Tibial nerve (tissue), 4 donors: ENCODE measurements around the gene JAKMIP1. TPM values are rescaled to one million over a fixed set of nuclear protein-coding genes. Genes with fewer than 3 reads are reported as not detected.
A peak's percentile ranks its signal among the peaks of the same experiment; 100 is the strongest.

ENCODE experiments used
- DNase-seq, 2 donors: peaks; one replicate each; pipeline ENCODE4 v3.0.0-alpha.2; 2019; ENCODE audit warnings: low spot score in 2 of 2
- H3K27ac ChIP-seq, 4 donors: fragments of 200-600 bp; sonication (generic) in 3 of 4; one replicate each; pipeline ENCODE4 v1.5.1; 2017 to 2019; ENCODE audit warnings: mild to moderate bottlenecking in 1 of 4
- H3K27me3 ChIP-seq, 2 donors: fragments of 200-600 bp; sonication (generic) in 1 of 2; one replicate each; pipeline versions ENCODE4 v1.5.1 to v1.6.0; 2017 to 2019
- H3K36me3 ChIP-seq, 3 donors: fragments of 200-600 bp; sonication (generic); one replicate each; pipeline ENCODE4 v1.5.1; 2018 to 2019
- H3K4me1 ChIP-seq, 4 donors: fragments of 200-600 bp; sonication (generic) in 3 of 4; one replicate each; pipeline ENCODE4 v1.5.1; 2017 to 2019
- H3K4me3 ChIP-seq, 4 donors: fragments of 200-600 bp; sonication (generic) in 3 of 4; one replicate each; pipeline ENCODE4 v1.5.1; 2017 to 2019; ENCODE audit warnings: mild to moderate bottlenecking in 1 of 4, moderate library complexity in 1 of 4
- H3K9me3 ChIP-seq, 4 donors: fragments of 200-600 bp; sonication (generic) in 3 of 4; one replicate each; pipeline ENCODE4 v1.5.1; 2017 to 2019
- EP300 ChIP-seq, 2 donors: sonication (generic); formaldehyde crosslinking; IDR thresholded peaks; one replicate each; pipeline ENCODE4 v1.6.1; 2017; ENCODE audit warnings: antibody characterized with exemption in 2 of 2, mild to moderate bottlenecking in 1 of 2
- POLR2A ChIP-seq, 2 donors: fragments of 450-650 bp; IDR thresholded peaks; one replicate each; pipeline ENCODE4 v1.6.1; 2017; ENCODE audit warnings: antibody characterized with exemption in 2 of 2, mild to moderate bottlenecking in 2 of 2, moderate library complexity in 2 of 2
- WGBS, 2 donors: methylation state at CpG; one replicate each; pipeline ENCODE4 v1.1.5; 2018; 5-methylcytosine and 5-hydroxymethylcytosine counted together
- total RNA-seq, 4 donors: library from RNA; depleted of rRNA; stranded (reverse); fragments of >200 nt; gene quantifications; one replicate each; pipeline ENCODE4 v1.1.0, GENCODE V29; 2016
- TF ChIP-seq, protein P1 (sequence below), 5 experiments: fragments of 200-600 bp in 3 of 5; fragments of 450-650 bp in 2 of 5; sonication (generic) in 3 of 5; IDR thresholded peaks; one replicate each; pipeline ENCODE4 v1.5.1; 2016 to 2019; ENCODE audit warnings: antibody characterized with exemption in 5 of 5, mild to moderate bottlenecking in 3 of 5, moderate library complexity in 2 of 5

Gene JAKMIP1
- total RNA-seq, 4 donors from 2014 or later, result 0.30 to 2.5 (median 1.2) TPM

DNA sequence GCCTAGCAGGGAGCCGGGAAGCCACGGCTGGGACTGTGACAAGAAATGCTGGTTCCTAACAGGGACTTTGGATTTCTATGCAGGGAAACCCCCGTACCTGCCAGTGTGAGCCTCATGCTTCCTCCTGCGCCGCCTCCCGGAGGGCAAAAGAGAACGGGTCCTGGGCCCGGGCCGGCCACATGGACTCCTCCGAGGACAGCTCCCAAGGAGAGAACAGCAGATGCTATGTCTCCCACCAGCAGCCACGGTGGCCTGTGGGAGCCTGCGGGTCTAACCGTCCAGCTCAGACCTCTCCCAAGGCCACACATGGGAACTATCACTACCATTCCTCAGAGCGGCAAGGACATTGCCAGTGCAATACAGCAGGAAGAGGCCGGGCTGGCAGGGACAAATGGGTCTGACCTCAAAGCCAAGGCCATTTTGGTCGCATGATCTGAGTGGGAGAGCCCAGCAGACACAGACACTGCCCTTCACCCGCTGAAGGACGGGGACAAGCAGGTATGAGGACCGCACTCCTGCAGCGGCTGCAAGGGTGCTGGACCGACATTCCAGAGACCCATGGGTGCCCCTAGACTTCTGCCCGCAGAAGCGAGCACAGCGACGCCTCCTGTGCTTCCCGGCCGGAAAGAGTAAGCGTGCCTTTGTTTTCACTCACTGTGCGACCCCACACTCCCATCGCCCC is 177.6 kb downstream of the JAKMIP1 start:
- no peak overlapping the region for H3K27ac ChIP-seq
- no peak overlapping the region for H3K4me3 ChIP-seq
- DNase-seq, result no peak
- 74 to 83% methylated on average over 28 to 29 of the region's 30 CpGs for WGBS, 2 donors
- no peaks in the 10 kb centered on the region for H3K36me3 ChIP-seq
- H3K9me3 ChIP-seq, result no peaks in the 10 kb centered on the region
- no peak for TF ChIP-seq POLR2A (IDR thresholded peaks at IDR 0.05)
- TF ChIP-seq EP300 (IDR thresholded peaks at IDR 0.05), result no peak
- TF ChIP-seq, protein P1, sequence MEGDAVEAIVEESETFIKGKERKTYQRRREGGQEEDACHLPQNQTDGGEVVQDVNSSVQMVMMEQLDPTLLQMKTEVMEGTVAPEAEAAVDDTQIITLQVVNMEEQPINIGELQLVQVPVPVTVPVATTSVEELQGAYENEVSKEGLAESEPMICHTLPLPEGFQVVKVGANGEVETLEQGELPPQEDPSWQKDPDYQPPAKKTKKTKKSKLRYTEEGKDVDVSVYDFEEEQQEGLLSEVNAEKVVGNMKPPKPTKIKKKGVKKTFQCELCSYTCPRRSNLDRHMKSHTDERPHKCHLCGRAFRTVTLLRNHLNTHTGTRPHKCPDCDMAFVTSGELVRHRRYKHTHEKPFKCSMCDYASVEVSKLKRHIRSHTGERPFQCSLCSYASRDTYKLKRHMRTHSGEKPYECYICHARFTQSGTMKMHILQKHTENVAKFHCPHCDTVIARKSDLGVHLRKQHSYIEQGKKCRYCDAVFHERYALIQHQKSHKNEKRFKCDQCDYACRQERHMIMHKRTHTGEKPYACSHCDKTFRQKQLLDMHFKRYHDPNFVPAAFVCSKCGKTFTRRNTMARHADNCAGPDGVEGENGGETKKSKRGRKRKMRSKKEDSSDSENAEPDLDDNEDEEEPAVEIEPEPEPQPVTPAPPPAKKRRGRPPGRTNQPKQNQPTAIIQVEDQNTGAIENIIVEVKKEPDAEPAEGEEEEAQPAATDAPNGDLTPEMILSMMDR (IDR thresholded peaks at IDR 0.05), result no peak
- H3K4me1 ChIP-seq, result no peaks in the 10 kb centered on the region
- no peaks in the 10 kb centered on the region for H3K27me3 ChIP-seq

DNA sequence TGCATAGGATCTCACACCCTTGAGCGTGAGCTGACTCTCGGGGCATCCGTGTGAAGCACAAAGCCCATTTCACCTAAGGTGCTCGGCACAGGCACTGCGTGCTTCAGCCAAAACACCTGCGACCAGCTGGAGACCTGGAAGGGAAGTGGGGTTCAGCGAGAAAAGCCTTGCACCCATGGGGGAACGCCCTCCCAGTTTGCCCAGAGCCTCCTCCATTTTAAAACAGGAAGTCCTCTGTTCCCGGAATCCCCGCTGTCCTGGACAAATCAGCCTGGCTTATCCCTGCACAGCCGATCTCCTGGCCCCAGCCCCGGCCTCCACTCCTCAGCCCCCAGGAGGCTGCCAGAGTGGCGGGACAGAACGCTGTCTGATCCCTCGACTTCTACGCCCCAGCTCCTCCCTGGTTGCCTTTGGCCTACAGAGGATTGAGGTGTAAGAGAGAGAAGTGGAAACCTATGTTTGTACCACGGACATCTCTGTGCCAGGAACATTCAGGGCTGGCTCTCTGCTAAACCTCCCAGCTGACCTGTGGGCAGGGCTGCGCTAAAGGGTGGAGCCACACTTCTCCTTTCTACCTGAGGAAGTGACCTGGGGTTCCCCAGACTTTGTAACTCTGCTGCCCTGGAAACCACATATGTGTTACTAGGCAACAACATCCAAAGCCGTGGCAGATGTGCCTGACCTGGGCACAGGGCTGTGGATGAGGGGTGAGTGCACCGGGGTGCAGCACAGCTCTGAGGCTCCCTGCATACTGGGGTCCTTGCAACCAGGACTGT is 178.3 kb downstream of the JAKMIP1 start:
- no peak overlapping the region for H3K4me3 ChIP-seq
- no peaks in the 10 kb centered on the region for H3K27me3 ChIP-seq
- H3K27ac ChIP-seq, result no peak overlapping the region
- no peaks in the 10 kb centered on the region for H3K36me3 ChIP-seq
- no peak for DNase-seq
- no peak for TF ChIP-seq POLR2A (IDR thresholded peaks at IDR 0.05)
- TF ChIP-seq EP300 (IDR thresholded peaks at IDR 0.05), result no peak
- TF ChIP-seq, protein P1 (IDR thresholded peaks at IDR 0.05), result no peak
- H3K4me1 ChIP-seq, result no peaks in the 10 kb centered on the region
- 70 to 78% methylated on average over 19 of the region's 20 CpGs for WGBS, 2 donors
- H3K9me3 ChIP-seq, result no peaks in the 10 kb centered on the region

DNA sequence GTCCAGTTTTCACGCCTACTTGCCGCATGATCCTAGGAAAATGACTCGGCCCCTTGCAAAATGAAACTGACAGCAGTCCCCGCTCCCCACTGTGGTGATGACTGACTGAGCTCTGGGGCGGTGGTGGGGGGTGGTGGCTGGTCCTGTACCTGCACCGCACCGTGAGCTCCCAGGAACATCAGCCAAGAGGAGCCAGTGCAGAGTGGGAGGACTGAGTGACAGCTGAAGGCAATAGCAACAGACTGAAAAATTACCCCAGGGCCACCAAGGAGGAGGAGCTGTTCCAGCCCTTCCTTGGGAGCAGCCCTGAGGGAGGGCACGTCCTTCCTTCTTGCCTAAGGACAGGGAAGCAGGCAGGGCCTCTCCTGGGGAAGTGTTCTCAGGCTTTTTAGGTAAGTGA is 179.7 kb downstream of the JAKMIP1 start:
- H3K4me3 ChIP-seq, result no peak overlapping the region
- no peak for TF ChIP-seq POLR2A (IDR thresholded peaks at IDR 0.05)
- TF ChIP-seq, protein P1 (IDR thresholded peaks at IDR 0.05), result no peak
- TF ChIP-seq EP300 (IDR thresholded peaks at IDR 0.05), result no peak
- no peaks in the 10 kb centered on the region for H3K9me3 ChIP-seq
- 73 to 78% methylated on average over 8 of the region's 8 CpGs for WGBS, 2 donors
- DNase-seq, result no peak
- no peaks in the 10 kb centered on the region for H3K27me3 ChIP-seq
- H3K4me1 ChIP-seq, result no peaks in the 10 kb centered on the region
- no peak overlapping the region for H3K27ac ChIP-seq
- no peaks in the 10 kb centered on the region for H3K36me3 ChIP-seq

DNA sequence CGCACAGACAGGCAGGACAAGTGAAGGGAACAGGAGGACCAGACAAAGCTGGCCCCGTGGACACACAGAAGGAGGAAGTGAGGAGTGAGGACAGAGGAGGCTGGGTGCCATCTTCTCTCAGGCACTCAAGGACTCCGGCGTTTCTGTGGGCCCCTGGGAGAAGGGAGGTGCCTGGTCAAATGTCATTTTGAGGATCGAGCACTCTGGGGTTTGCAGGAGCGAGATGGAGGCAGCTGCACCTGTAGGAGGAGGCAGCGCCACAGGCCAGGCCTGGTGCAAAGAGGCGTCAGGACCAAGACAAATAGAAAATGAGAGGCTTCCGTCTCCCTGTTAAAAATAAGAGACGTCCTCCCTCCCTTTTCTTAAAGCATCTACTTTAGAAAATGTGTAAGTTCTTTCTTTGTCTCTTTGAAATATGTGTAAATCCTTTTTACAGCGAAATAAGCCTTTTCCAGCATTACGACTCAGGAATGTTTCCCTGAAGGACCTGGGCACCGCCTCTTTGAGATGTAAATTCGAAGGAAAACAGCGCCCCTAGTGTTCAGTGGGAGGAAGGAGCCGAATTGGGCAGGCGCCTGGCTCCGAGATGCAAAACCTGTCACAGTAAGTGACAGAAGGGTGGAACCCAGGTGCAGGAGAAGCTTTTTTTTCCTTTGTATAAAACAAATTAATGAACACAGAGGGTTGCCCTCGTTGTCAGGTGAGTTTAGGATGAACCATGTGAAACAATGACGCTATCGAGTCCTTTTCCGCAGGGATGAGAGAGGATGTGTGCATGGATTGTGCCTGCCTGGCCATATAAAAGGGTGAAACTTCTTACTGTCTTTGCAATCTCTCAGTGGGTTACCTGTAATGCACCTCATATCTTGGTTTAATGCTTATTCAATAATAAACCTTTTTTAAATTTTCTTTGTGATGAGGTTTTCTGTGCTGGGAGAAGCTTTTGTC is 180.8 kb downstream of the JAKMIP1 start:
- Histone ChIP-seq H3K9me3 (no peaks in the 10 kb centered on the region), H3K27me3 (no peaks in the 10 kb centered on the region), H3K36me3 (no peaks in the 10 kb centered on the region), H3K27ac (no peak overlapping the region), H3K4me3 (no peak overlapping the region), H3K4me1 (no peaks in the 10 kb centered on the region)
- TF ChIP-seq POLR2A (IDR thresholded peaks at IDR 0.05) (no peak), EP300 (IDR thresholded peaks at IDR 0.05) (no peak)
- TF ChIP-seq, protein P1 (IDR thresholded peaks at IDR 0.05), result peak in 4 of 5 experiments; percentile 39 to 70 (median 67)
- WGBS, 2 donors, result 31 to 37% methylated on average over 22 of the region's 22 CpGs
- DNase-seq, result peak in 1 of 2 donors; percentile 12
